Neural progenitor cell (in vitro differentiated cells): Measurements from ENCODE around the gene ARHGAP31. TPM values are rescaled to one million over a fixed set of nuclear protein-coding genes. Genes with fewer than 3 reads are reported as not detected.
A peak's percentile ranks its signal among the peaks of the same experiment; 100 is the strongest.
"Not testable (repeated sequence)": the region's sequence is repeated elsewhere in the genome, so short reads cannot be mapped to it uniquely, and the experiment has no call there.

ENCODE experiments used
- DNase-seq: peaks from one replicate; pipeline ENCODE4 v3.0.0-alpha.2; 2016; ENCODE audit warnings: low spot score
- H2AFZ ChIP-seq: fragments of 200-600 bp; sonication (generic); replicated peaks from 2 replicates; pipeline ENCODE4 v1.6.1; 2016; ENCODE audit warnings: antibody characterized with exemption
- H3F3A ChIP-seq: fragments of 200-600 bp; sonication (generic); 2 replicates; pipeline ENCODE4 v1.6.1; 2016; ENCODE audit warnings: antibody characterized with exemption, low read depth
- H3K27ac ChIP-seq: fragments of 200-600 bp; sonication (generic); 2 replicates; pipeline ENCODE4 v1.5.1; 2016; ENCODE audit warnings: mild to moderate bottlenecking
- H3K27me3 ChIP-seq: fragments of 200-600 bp; sonication (generic); 2 replicates; pipeline ENCODE4 v1.6.1; 2016; ENCODE audit warnings: mild to moderate bottlenecking, moderate library complexity
- H3K36me3 ChIP-seq: fragments of 200-600 bp; sonication (generic); 2 replicates; pipeline ENCODE4 v1.5.1; 2016
- H3K4me1 ChIP-seq: fragments of 200-600 bp; sonication (generic); 2 replicates; pipeline ENCODE4 v1.6.1; 2016; ENCODE audit warnings: mixed run types
- H3K4me2 ChIP-seq: fragments of 200-600 bp; sonication (generic); 2 replicates; pipeline ENCODE4 v1.6.1; 2016
- H3K4me3 ChIP-seq: fragments of 200-600 bp; sonication (generic); 2 replicates; pipeline ENCODE4 v1.5.1; 2016
- H3K79me2 ChIP-seq: fragments of 200-600 bp; sonication (generic); 2 replicates; pipeline ENCODE4 v1.6.1; 2016; ENCODE audit warnings: low read depth
- H3K9ac ChIP-seq: fragments of 200-600 bp; sonication (generic); 2 replicates; pipeline ENCODE4 v1.6.1; 2016
- H3K9me3 ChIP-seq: fragments of 200-600 bp; sonication (generic); 2 replicates; pipeline ENCODE4 v1.5.1; 2016; ENCODE audit warnings: low read depth
- H4K20me1 ChIP-seq: fragments of 200-600 bp; sonication (generic); 2 replicates; pipeline ENCODE4 v1.6.1; 2016; ENCODE audit warnings: low read depth
- H3K27ac Mint-ChIP-seq: 3 replicates; pipeline ENCODE4 v1.8.0; 2021; ENCODE audit warnings: mixed read lengths
- H3K27me3 Mint-ChIP-seq: 2 replicates; pipeline ENCODE4 v1.8.0; 2022; ENCODE audit warnings: low read depth, mild to moderate bottlenecking, inconsistent platforms, moderate library complexity, mixed read lengths; ENCODE audit not compliant: insufficient read depth
- H3K36me3 Mint-ChIP-seq: 3 replicates; pipeline ENCODE4 v1.8.0; 2021; ENCODE audit warnings: mixed read lengths
- H3K4me1 Mint-ChIP-seq: 3 replicates; pipeline ENCODE4 v1.8.0; 2021; ENCODE audit warnings: mixed read lengths
- H3K4me3 Mint-ChIP-seq: 3 replicates; pipeline ENCODE4 v1.8.0; 2021; ENCODE audit warnings: mild to moderate bottlenecking, moderate library complexity, mixed read lengths
- H3K9me3 Mint-ChIP-seq: 3 replicates; pipeline ENCODE4 v1.8.0; 2020; ENCODE audit warnings: mixed read lengths
- CTCF ChIP-seq: fragments of 200-600 bp; sonication (generic); IDR thresholded peaks from 2 replicates; pipeline ENCODE4 v1.5.1; 2017; ENCODE audit warnings: antibody characterized with exemption, mild to moderate bottlenecking
- EZH2 ChIP-seq: fragments of 200-600 bp; sonication (generic); IDR thresholded peaks from 2 replicates; pipeline ENCODE4 v1.6.1; 2017; ENCODE audit warnings: antibody characterized with exemption, mild to moderate bottlenecking, moderate library complexity
- EZH2phosphoT487 ChIP-seq: fragments of 200-600 bp; sonication (generic); IDR thresholded peaks from 2 replicates; pipeline ENCODE4 v1.6.1; 2017; ENCODE audit warnings: antibody characterized with exemption
- total RNA-seq: library from RNA; depleted of rRNA; stranded (reverse); fragments of >200 nt; gene quantifications from 2 replicates; pipeline ENCODE4 v1.2.3, GENCODE V29; 2015; ENCODE audit warnings: low replicate concordance

The ARHGAP31 gene
- total RNA-seq, 1 donor from 2014 or later: 0.13 TPM

DNA sequence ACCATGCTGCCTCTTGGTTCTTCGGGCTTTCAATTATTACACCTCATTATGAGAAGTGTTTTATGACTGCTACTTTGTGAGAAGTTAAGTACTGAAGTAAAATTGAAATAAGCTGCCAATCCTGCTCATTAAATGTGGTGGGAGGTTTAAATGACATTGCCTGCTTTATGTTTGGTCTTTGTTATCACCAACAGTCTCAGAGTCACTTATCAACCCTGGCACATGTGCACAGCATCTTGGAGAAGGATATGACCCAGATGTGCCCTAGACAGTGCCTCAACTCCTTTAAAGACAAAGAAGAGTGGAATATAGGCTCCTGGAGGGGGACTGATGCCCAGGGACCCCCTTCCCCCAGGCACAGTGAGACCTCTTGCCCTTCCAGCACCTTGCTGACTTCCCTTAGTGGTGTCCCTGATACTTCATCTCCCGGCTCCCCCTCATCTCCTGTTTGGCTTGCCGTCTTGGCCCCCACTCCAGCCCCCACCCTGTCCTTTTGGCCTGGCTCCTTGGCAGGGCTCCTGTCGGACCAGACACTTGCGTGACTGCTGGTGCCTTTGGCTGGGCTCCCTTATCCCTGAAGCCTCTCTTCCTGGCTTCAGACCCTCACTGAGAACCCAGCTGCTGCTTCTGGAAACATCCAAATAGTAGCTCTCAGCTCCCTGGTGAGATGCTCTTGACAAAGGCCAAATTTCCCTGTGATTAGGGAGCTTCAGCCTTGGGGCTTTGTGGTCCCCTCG lies 39.8 kb downstream of the ARHGAP31 start:
- H3K4me1 Mint-ChIP-seq: peaks cover 24% of the 10 kb centered on the region
- Histone ChIP-seq H3K9me3 (no peaks in the 10 kb centered on the region), H3K4me1 (peaks cover 11% of the 10 kb centered on the region), H3K36me3 (no peaks in the 10 kb centered on the region), H2AFZ (no peak overlapping the region), H3K79me2 (no peaks in the 10 kb centered on the region), H3K4me2 (no peak overlapping the region), H3K4me3 (no peak overlapping the region), H3K27me3 (no peaks in the 10 kb centered on the region), H3K9ac (no peak overlapping the region), H3K27ac (no peak overlapping the region), H4K20me1 (no peaks in the 10 kb centered on the region), H3F3A (peaks cover 3% of the 10 kb centered on the region)
- H3K9me3 Mint-ChIP-seq: peaks cover 3% of the 10 kb centered on the region
- H3K27ac Mint-ChIP-seq: no peak overlapping the region
- peaks cover 6% of the 10 kb centered on the region for H3K36me3 Mint-ChIP-seq
- TF ChIP-seq CTCF (no peak), EZH2 (no peak)
- peaks cover 6% of the 10 kb centered on the region for H3K27me3 Mint-ChIP-seq
- DNase-seq: no peak
- H3K4me3 Mint-ChIP-seq: no peak overlapping the region

DNA sequence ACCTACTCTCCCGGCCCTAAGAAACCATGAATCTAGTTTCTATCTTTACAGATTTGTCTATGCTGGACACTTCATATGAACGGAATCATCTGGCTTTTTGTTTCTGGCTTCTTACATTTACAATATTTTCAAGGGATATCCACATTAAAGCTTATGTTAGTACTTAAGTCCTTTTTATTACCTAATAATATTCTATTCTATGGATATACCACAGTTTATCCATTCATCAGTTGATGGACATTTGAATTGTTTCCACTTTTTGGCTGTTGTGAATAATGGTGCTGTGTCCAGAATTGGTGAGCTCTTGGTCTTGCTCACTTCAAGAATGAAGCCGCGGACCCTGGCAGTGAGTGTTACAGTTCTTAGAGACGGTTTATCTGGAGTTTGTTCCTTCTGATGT lies 42.6 kb downstream of the ARHGAP31 start:
- Histone ChIP-seq H3K79me2 (no peaks in the 10 kb centered on the region), H3K4me1 (peaks cover 5% of the 10 kb centered on the region)

DNA sequence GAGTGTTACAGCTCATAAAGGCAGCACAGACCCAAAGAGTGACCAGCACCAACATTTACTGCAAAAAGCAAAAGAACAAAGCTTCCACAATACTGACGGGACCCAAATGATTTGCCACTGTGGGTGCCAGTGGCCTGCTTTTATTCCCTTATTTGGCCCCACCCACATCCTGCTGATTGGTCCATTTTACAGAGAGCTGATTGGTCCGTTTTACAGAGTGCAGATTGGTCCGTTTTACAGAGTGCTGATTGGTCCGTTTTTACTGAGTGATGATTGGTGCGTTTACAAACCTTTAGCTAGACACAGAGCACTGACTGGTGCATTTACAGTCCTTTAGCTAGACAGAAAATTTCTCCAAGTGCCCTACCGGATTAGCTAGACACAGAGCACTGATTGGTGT lies 43.2 kb downstream of the ARHGAP31 start:
- H3K27me3 Mint-ChIP-seq, H3K4me3 ChIP-seq, H3K27me3 ChIP-seq, H3K4me2 ChIP-seq, H3F3A ChIP-seq, H3K79me2 ChIP-seq, H3K9me3 Mint-ChIP-seq, DNase-seq, H4K20me1 ChIP-seq, H3K36me3 ChIP-seq, H3K27ac Mint-ChIP-seq, H3K9ac ChIP-seq, H3K4me1 ChIP-seq, H3K4me3 Mint-ChIP-seq, H3K27ac ChIP-seq, H2AFZ ChIP-seq, H3K36me3 Mint-ChIP-seq, H3K9me3 ChIP-seq: not testable (repeated sequence)
- H3K4me1 Mint-ChIP-seq: peaks cover 18% of the 10 kb centered on the region

More for the DNA sequence above, 42.6 kb downstream of the ARHGAP31 start:
- H3F3A ChIP-seq: peaks cover 1% of the 10 kb centered on the region
- no peak for TF ChIP-seq EZH2
- TF ChIP-seq EZH2phosphoT487: no peak
- no peak for TF ChIP-seq CTCF
- peaks cover 2% of the 10 kb centered on the region for H3K27me3 Mint-ChIP-seq
- H3K36me3 ChIP-seq: no peaks in the 10 kb centered on the region
- peaks cover 12% of the 10 kb centered on the region for H3K4me1 Mint-ChIP-seq
- no peak overlapping the region for H3K27ac Mint-ChIP-seq
- no peak overlapping the region for H3K4me3 Mint-ChIP-seq
- H3K27me3 ChIP-seq: no peaks in the 10 kb centered on the region
- H3K4me3 ChIP-seq: no peak overlapping the region
- no peaks in the 10 kb centered on the region for H4K20me1 ChIP-seq
- no peaks in the 10 kb centered on the region for H3K9me3 ChIP-seq
- no peak overlapping the region for H3K27ac ChIP-seq
- no peak for DNase-seq
- peaks cover 6% of the 10 kb centered on the region for H3K36me3 Mint-ChIP-seq
- peaks cover 3% of the 10 kb centered on the region for H3K9me3 Mint-ChIP-seq
- H3K9ac ChIP-seq: no peak overlapping the region
- no peak overlapping the region for H3K4me2 ChIP-seq
- H2AFZ ChIP-seq: no peak overlapping the region

DNA sequence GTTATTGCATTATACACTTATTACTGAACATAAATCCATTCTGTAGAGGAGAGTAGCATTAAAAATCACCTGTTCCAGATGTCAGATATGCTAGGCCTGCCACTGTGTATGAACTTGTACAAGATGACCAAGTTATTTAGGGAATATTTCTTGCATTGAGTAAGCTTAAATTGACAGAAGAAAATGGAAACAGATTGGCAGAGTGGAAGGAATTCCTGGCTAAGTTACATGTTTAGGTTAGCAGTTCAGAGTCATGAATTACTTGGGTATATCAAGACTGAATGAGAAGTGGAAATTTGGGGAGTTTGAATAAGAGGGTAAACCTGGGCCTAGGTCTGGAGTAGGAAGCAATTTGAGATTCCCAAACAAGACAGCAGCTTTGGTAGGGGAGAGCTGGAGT lies 44.6 kb downstream of the ARHGAP31 start:
- peaks cover 6% of the 10 kb centered on the region for H3K36me3 Mint-ChIP-seq
- Histone ChIP-seq H3K4me2 (peak overlapping the region; percentile 10), H3K9ac (no peak overlapping the region), H3K79me2 (no peaks in the 10 kb centered on the region), H3F3A (no peaks in the 10 kb centered on the region), H3K9me3 (no peaks in the 10 kb centered on the region), H3K27ac (no peak overlapping the region), H2AFZ (peak overlapping the region; percentile 87), H3K36me3 (no peaks in the 10 kb centered on the region), H4K20me1 (no peaks in the 10 kb centered on the region), H3K27me3 (no peaks in the 10 kb centered on the region), H3K4me1 (peaks cover 5% of the 10 kb centered on the region), H3K4me3 (no peak overlapping the region)
- DNase-seq: no peak
- no peak overlapping the region for H3K4me3 Mint-ChIP-seq
- peaks cover 3% of the 10 kb centered on the region for H3K27me3 Mint-ChIP-seq
- TF ChIP-seq EZH2phosphoT487 (no peak), CTCF (no peak), EZH2 (no peak)
- no peak overlapping the region for H3K27ac Mint-ChIP-seq
- H3K4me1 Mint-ChIP-seq: peaks cover 14% of the 10 kb centered on the region
- H3K9me3 Mint-ChIP-seq: peaks cover 3% of the 10 kb centered on the region
